SU-DHL-6 (cell line): ENCODE results near the gene CTF1.
"Not testable (repeated sequence)": the region's sequence is repeated elsewhere in the genome, so short reads cannot be mapped to it uniquely, and the experiment has no call there.

Experiments used
- H2AFZ ChIP-seq: fragments of 200-600 bp; sonication (generic); 2 replicates; pipeline ENCODE4 v1.6.1; 2014; ENCODE audit warnings: low read depth, mild to moderate bottlenecking, moderate library complexity, mixed read lengths, antibody characterized with exemption, low read length; ENCODE audit not compliant: severe bottlenecking
- H3F3A ChIP-seq: fragments of 200-600 bp; shearing (Covaris generic); 2 replicates; pipeline ENCODE4 v1.6.0; 2016; ENCODE audit warnings: antibody characterized with exemption, mild to moderate bottlenecking; ENCODE audit not compliant: insufficient read depth
- H3K27ac ChIP-seq: fragments of 200-600 bp; sonication (generic); 2 replicates; pipeline ENCODE4 v1.5.1; 2016; ENCODE audit warnings: low read depth, mild to moderate bottlenecking, low read length, moderate library complexity, mixed read lengths
- H3K27me3 ChIP-seq: fragments of 200-600 bp; sonication (generic), shearing (Covaris generic); 2 replicates; pipeline ENCODE4 v1.6.0; 2014; ENCODE audit warnings: mild to moderate bottlenecking, low read length
- H3K36me3 ChIP-seq: fragments of 200-600 bp; sonication (generic); 2 replicates; pipeline ENCODE4 v1.6.1; 2014; ENCODE audit warnings: mild to moderate bottlenecking, low read length, mixed read lengths
- H3K4me2 ChIP-seq: fragments of 300-600, 200-600 bp; shearing (Covaris generic), sonication (generic); 2 replicates; pipeline ENCODE4 v1.6.0; 2014; ENCODE audit warnings: low read length, low read depth, mild to moderate bottlenecking; ENCODE audit not compliant: poor library complexity, severe bottlenecking
- H3K4me3 ChIP-seq: fragments of 200-600 bp; sonication (generic); 2 replicates; pipeline ENCODE4 v1.5.1; 2014; ENCODE audit warnings: antibody characterized with exemption, low read length, mild to moderate bottlenecking, mixed read lengths; ENCODE audit not compliant: insufficient read depth, poor library complexity, severe bottlenecking
- H3K79me2 ChIP-seq: fragments of 200-600 bp; sonication (generic); 2 replicates; pipeline ENCODE4 v1.6.1; 2014; ENCODE audit warnings: mild to moderate bottlenecking, low read length, moderate library complexity; ENCODE audit not compliant: insufficient read depth
- H3K9ac ChIP-seq: fragments of 200-600 bp; sonication (generic); 2 replicates; pipeline ENCODE4 v1.7.0; 2014; ENCODE audit warnings: mild to moderate bottlenecking, low read length
- H3K9me2 ChIP-seq: fragments of 200-600 bp; sonication (generic); replicated peaks from 2 replicates; pipeline ENCODE4 v1.6.1; 2014; ENCODE audit warnings: low read length; ENCODE audit not compliant: insufficient read depth
- H3K9me3 ChIP-seq: fragments of 200-600 bp; sonication (generic); 2 replicates; pipeline ENCODE4 v1.6.1; 2014; ENCODE audit warnings: low read length, mixed read lengths; ENCODE audit not compliant: insufficient read depth
- H4K20me1 ChIP-seq: fragments of 200-600 bp; sonication (generic); 2 replicates; pipeline ENCODE4 v1.6.1; 2014; ENCODE audit warnings: low read depth, mild to moderate bottlenecking, antibody characterized with exemption, low read length, moderate library complexity, mixed read lengths
- CTCF ChIP-seq: fragments of 200-600 bp; sonication (generic); IDR thresholded peaks from one replicate; pipeline ENCODE4 v1.5.1; 2017; ENCODE audit warnings: antibody characterized with exemption, mild to moderate bottlenecking, low read length, moderate library complexity; ENCODE audit not compliant: insufficient read depth, poor library complexity, severe bottlenecking
- EZH2phosphoT487 ChIP-seq: fragments of 200-600 bp; sonication (generic), shearing (Covaris generic); conservative IDR thresholded peaks from 2 replicates; pipeline ENCODE4 v1.6.1; 2018; ENCODE audit warnings: mild to moderate bottlenecking, antibody characterized with exemption, low read length, moderate library complexity, mixed read lengths

CTF1 gene

GRCh38 chr16:30853758-30854157 is 42.7 kb upstream of the CTF1 start:
- Histone ChIP-seq H3K9me2 (no peaks in the 10 kb centered on the region), H3K9me3 (no peaks in the 10 kb centered on the region), H2AFZ (no peak overlapping the region), H3K79me2 (no peaks in the 10 kb centered on the region), H3K36me3 (no peaks in the 10 kb centered on the region), H3K4me2 (no peak overlapping the region), H3K27me3 (no peaks in the 10 kb centered on the region), H3K4me3 (no peak overlapping the region), H3K9ac (no peak overlapping the region), H3F3A (no peaks in the 10 kb centered on the region), H3K27ac (no peak overlapping the region), H4K20me1 (no peaks in the 10 kb centered on the region)
- TF ChIP-seq EZH2phosphoT487, result no peak
- TF ChIP-seq CTCF, result no peak

- H3K9ac ChIP-seq, result no peak overlapping the region
- no peaks in the 10 kb centered on the region for H4K20me1 ChIP-seq
- H3K27me3 ChIP-seq, result no peaks in the 10 kb centered on the region
- H3K9me3 ChIP-seq, result no peaks in the 10 kb centered on the region
- no peak overlapping the region for H2AFZ ChIP-seq
- no peak overlapping the region for H3K4me3 ChIP-seq
- no peak overlapping the region for H3K27ac ChIP-seq
- no peaks in the 10 kb centered on the region for H3K36me3 ChIP-seq
- no peaks in the 10 kb centered on the region for H3K79me2 ChIP-seq
- no peaks in the 10 kb centered on the region for H3F3A ChIP-seq
- H3K9me2 ChIP-seq, result no peaks in the 10 kb centered on the region
- no peak for TF ChIP-seq EZH2phosphoT487
- no peak for TF ChIP-seq CTCF
- no peak overlapping the region for H3K4me2 ChIP-seq
Observed at GRCh38 chr16:30858111-30858495, 38.3 kb upstream of the CTF1 start.

GRCh38 chr16:30858829-30859423 is 37.5 kb upstream of the CTF1 start:
- H3K27ac ChIP-seq, result no peak overlapping the region
- no peak overlapping the region for H3K4me3 ChIP-seq
- no peaks in the 10 kb centered on the region for H3K36me3 ChIP-seq
- H3K9ac ChIP-seq, result no peak overlapping the region
- H3F3A ChIP-seq, result no peaks in the 10 kb centered on the region
- TF ChIP-seq EZH2phosphoT487 (no peak), CTCF (no peak)
- no peaks in the 10 kb centered on the region for H3K27me3 ChIP-seq
- H3K4me2 ChIP-seq, result no peak overlapping the region
- no peaks in the 10 kb centered on the region for H4K20me1 ChIP-seq
- no peaks in the 10 kb centered on the region for H3K9me3 ChIP-seq
- H3K79me2 ChIP-seq, result no peaks in the 10 kb centered on the region
- no peak overlapping the region for H2AFZ ChIP-seq
- H3K9me2 ChIP-seq, result no peaks in the 10 kb centered on the region

GRCh38 chr16:30860729-30861128 is 35.7 kb upstream of the CTF1 start:
- not testable (repeated sequence) for H3K4me2 ChIP-seq, H3K27me3 ChIP-seq, H3K4me3 ChIP-seq, H3K79me2 ChIP-seq, H3K27ac ChIP-seq, H3K9me3 ChIP-seq, H4K20me1 ChIP-seq, H3F3A ChIP-seq, H3K9me2 ChIP-seq, H3K36me3 ChIP-seq, H3K9ac ChIP-seq, H2AFZ ChIP-seq

GRCh38 chr16:30863178-30863577 is 33.2 kb upstream of the CTF1 start:
- not testable (repeated sequence) for H3K27me3 ChIP-seq, H3K27ac ChIP-seq, H3K4me3 ChIP-seq, H3K9ac ChIP-seq, H3F3A ChIP-seq, H3K36me3 ChIP-seq, H3K4me2 ChIP-seq, H2AFZ ChIP-seq, H3K9me2 ChIP-seq, H3K9me3 ChIP-seq, H4K20me1 ChIP-seq, H3K79me2 ChIP-seq
